ENCODE results near the gene TMEM87B.
A peak's percentile ranks its signal among the peaks of the same experiment; 100 is the strongest.
"Not testable (repeated sequence)": the region's sequence is repeated elsewhere in the genome, so short reads cannot be mapped to it uniquely, and the experiment has no call there.

Gene TMEM87B

GRCh38 chr2:112121682-112122254 lies 66.7 kb downstream of the TMEM87B start:
- peak; percentile 33 for DNase-seq (ENCODE audit: low spot score)

DNA sequence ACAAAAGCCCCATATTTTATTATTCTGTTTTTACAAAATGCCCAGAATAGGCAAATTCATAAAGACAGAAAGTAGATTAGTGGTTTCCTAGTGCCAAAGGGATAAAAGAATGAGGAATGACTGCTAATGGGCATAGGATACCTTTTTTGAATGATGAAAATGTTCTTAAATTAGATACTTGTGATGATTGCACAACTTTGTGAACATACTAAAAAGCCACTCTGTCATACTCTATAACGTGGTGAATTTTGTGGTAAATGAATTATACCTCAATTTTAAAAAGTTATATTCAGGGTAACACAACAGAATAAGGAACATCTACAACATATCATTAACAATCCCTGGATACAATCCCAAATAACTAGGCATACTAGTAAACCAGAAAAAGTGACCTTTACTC lies 74.0 kb downstream of the TMEM87B start:
- DNase-seq (ENCODE audit: low spot score): no peak

GRCh38 chr2:112133344-112133743 lies 78.3 kb downstream of the TMEM87B start:
- no peak for DNase-seq (ENCODE audit: low spot score)

DNA sequence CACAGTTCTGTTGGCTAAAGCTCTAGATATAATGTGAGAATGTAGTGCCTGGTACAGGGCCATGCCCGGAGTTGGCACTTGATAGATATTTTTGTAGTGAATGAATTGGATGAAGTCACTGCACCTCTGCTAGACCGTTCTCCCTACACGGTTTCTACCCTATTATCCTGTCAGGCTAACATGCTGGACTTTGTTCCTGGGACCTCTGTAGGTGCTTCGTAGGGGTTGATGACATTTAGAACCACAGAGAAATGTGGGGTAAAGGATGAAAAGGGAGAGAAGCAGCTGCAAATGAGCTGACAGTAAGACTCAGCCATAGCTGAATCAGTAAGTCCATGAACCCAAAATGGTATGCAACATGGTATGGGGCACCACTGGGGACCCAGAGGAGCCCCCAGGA lies 79.1 kb downstream of the TMEM87B start:
- DNase-seq (ENCODE audit: low spot score): no peak

DNA sequence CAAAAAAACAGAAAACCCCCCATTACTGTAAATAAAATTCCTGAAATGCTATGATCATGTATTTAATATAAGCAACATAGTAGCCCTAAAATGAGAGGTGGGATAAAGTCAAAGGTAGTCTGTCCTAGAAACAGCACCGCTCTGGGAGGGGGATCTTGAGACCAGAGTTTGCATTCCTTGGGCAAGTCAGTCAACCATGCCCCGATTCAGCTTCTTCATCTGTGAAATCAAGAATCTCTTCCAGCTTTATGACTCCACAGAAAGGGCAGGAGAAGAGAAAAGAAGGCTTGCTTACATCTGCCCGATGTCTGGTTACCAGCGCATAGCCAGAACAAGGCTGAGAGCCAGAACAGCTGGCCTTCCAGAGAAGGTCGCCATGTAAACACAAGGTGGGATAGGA lies 81.0 kb downstream of the TMEM87B start:
- no peak for DNase-seq (ENCODE audit: low spot score)

- peak; percentile 58 for DNase-seq (ENCODE audit: low spot score)
Observed at GRCh38 chr2:112137516-112138158, 82.6 kb downstream of the TMEM87B start.

GRCh38 chr2:112138159-112139032 lies 83.3 kb downstream of the TMEM87B start, which contains the start of gene FBLN7:
Gene FBLN7, plus strand, starts transcription at chr2:112138385. Its CDS starts 271 bp downstream, at chr2:112138656.
- DNase-seq (ENCODE audit: low spot score): peak; percentile 77

- not testable (repeated sequence) for DNase-seq (ENCODE audit: low spot score)
Observed at GRCh38 chr2:112139033-112139614, 84.1 kb downstream of the TMEM87B start.

DNA sequence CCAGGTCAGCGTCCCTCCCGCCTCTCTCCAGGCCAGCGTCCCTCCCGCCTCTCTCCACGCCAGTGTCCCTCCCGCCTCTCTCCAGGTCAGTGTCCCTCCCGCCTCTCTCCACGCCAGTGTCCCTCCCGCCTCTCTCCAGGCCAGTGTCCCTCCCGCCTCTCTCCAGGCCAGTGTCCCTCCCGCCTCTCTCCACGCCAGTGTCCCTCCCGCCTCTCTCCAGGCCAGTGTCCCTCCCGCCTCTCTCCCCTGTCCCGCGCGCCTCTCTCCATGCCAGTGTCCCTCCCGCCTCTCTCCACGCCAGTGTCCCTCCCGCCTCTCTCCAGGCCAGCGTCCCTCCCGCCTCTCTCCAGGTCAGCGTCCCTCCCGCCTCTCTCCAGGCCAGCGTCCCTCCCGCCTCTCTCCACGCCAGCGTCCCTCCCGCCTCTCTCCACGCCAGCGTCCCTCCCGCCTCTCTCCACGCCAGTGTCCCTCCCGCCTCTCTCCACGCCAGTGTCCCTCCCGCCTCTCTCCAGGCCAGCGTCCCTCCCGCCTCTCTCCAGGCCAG lies 84.7 kb downstream of the TMEM87B start:
- DNase-seq (ENCODE audit: low spot score): not testable (repeated sequence)

- no peak for DNase-seq (ENCODE audit: low spot score)
Observed at GRCh38 chr2:112140205-112140802, 85.2 kb downstream of the TMEM87B start.

DNA sequence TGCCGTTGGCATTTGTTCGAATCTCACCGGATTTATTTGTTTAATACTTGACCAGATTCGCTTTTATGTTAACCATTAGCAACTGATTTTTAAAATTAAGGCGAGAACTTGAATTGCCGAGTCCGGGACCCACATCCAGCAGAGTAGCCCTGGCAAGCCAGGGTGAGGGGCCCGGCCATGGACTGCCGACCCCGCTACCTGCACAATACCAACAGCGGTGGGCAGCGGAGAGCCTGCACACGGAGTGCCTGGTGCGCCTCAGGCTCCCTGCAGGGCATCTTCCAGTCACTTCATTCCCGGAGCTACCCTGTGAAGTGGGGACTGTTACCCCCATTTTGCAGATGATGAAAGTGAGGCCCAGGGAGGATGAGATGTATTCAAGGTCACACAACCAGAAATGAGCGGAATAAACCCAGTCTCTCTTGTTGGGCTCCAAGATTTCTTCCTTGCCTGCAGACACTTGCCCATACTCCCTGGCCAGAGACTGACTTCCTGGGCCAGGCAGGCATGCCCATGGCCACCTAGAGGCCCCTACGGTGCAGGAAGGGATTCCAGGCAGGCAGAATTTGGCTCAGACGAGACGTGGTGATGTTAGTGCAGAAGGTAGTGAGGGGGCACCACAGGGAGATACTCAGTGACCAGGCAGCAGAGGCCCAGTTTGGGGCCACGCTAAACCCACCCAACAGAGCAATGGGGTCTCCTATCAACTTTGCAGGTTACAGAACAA lies 86.0 kb downstream of the TMEM87B start:
- no peak for DNase-seq (ENCODE audit: low spot score)

- no peak for DNase-seq (ENCODE audit: low spot score)
Observed at GRCh38 chr2:112141626-112142007, 86.5 kb downstream of the TMEM87B start.

GRCh38 chr2:112142525-112143078 lies 87.5 kb downstream of the TMEM87B start:
- DNase-seq (ENCODE audit: low spot score): no peak

DNA sequence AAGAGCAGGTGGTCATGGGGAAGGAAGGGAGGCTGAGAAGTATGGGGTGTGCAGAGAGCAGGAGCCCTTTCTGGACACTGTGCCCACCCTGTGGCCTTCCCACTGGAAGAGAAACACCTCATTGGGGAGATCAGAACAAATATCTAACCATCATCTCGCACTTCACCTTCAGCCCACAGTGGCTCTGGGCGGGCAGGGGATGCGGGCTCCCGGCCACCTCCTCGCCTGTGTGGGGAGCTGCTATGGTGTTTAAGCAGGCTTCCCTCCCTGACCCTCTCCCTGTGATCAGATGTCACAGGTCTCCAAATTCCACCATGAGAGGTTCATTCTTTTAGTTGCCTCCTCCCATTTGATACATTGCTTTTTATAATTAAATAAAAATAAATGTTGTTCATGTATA lies 88.1 kb downstream of the TMEM87B start:
- DNase-seq (ENCODE audit: low spot score): no peak

GRCh38 chr2:112144966-112145365 lies 89.9 kb downstream of the TMEM87B start:
- no peak for DNase-seq (ENCODE audit: low spot score)

DNA sequence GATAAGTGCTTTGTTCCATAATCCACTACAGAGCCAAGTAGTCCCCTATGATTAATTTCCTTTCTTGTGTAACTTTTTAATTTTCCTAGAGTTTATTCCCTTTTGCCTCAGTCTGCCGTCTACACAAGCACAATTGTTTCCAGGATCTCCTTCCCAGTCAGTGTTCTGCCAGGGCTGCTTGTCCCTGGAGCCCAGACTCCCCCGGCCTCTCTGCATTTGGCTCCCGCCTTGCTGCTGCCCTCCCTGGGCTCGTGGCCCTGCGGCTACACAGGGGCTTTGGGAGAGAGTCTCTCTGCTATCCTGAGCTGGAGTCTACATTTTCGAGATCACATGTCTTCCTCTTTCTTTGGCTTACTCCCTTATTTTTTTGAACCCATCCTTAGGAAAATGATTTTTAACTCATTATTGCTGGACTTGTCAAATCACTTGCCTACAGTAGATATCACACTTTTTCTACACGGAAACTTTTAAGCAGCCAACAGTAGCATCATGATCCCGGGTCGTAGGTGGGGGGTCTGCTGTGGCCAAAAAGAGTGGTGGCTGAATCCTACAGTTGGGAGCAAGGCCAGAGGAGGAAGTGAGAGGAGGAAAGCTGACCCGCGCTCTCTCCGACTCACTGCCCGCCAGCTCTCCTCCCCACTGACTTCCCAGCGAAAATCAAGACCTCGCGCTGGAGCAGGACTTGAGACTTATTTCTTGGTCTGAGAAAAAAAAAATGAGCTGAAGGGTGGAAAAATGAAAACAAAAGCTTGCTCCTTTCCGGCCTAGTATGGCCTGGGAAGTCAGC lies 92.5 kb downstream of the TMEM87B start:
- DNase-seq (ENCODE audit: low spot score): no peak

DNA sequence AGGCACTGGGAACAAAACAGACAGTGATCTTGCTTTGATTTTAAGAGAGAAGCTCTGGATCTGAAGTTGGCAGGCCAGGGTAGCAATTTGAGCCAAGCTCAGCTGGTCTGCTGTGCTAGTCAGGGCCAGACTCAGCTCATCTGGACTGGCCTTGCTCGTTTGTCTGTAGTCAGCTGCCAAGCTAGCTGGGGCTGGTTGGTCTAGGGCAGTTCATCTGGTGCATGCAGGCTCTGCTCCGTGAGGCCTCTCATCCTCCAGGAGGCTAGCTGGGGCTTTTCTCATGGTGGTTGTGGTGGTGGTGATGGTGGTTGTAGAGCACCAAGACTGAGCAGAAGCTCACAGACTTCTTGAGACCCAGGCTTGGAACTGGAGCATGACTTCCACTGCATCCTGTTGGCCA lies 93.4 kb downstream of the TMEM87B start:
- no peak for DNase-seq (ENCODE audit: low spot score)

DNA sequence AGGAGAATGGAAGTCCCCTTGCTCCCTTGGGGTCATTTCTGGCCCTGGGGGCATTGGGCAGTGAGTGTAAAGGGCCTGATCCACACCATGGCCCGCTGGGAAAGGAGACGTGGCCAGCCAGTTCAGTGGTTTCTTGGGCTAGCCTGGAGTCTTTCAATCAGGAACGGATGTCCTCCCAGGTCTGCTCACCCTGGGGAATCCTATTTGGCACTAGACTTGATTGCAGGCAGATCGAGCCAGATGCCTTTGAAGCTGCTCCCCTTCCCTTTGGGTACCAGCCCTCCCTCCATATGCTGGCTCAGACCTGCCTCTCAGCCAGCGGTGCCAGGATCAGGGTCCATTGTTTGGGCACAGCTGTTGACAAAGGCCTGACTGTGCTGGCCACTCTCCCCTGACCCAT lies 94.1 kb downstream of the TMEM87B start:
- DNase-seq (ENCODE audit: low spot score): no peak

DNA sequence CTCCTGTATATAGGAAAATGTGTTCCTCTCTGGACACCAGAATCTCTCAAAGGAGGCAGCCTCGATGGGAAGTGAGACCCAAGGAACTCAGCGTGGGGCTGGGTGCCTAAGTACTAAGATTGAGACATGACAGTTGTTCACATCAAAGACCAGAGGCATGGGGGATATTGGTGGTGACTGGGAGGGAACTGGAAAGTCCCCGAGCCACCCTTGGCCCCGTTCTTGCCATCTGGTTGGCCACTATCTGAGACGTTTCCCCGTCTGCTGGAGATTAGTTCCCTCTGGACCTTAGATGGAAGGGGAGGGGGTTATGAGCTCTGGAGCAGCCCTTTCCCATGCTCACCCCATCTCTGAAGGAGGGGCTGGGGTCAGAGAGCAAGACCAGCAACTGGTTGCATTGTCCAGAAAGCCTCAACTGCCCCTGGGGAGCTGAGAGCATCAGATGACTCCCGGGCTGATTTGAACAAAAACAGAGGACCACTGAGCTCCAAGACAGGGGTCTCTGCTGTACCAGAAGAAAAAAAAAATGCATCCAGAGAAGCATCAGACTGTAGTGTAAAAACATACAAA lies 94.9 kb downstream of the TMEM87B start:
- DNase-seq (ENCODE audit: low spot score): no peak

DNA sequence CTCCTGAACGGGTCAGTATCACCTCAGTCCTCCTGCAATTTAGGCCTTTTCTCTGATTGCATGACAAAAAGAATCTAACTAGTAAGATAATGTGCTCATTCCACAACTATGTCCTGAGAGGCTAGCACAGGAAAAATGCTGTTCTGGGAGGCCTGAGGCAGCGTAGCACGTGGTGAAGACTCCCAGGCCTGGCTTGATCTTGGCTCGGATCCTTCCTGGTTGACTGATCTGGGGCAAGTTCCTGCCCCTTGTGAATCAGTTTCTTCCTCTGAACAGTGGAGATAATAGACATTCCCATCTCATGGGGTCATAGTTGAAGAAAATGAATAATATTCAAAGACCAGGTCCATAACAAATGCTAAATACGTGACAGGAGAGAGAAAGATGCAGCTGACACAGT lies 95.4 kb downstream of the TMEM87B start:
- peak; percentile 91 for DNase-seq (ENCODE audit: low spot score)

Measured in AG20443 (cell line).